Chondrocyte (in vitro differentiated cells): Measurements from ENCODE around the gene KCNF1. TPM values are rescaled to one million over a fixed set of nuclear protein-coding genes. Genes with fewer than 3 reads are reported as not detected.

ENCODE experiments used
- DNase-seq: peaks from one replicate; pipeline ENCODE4 v3.0.0; 2021; ENCODE audit warnings: mixed read lengths, low spot score
- H3K27ac Mint-ChIP-seq: one replicate; pipeline ENCODE4 v1.8.0; 2021; ENCODE audit warnings: mild to moderate bottlenecking, moderate library complexity, mixed read lengths; ENCODE audit not compliant: unreplicated experiment
- H3K27me3 Mint-ChIP-seq: 2 replicates; pipeline ENCODE4 v1.8.0; 2021; ENCODE audit warnings: low read depth, mixed read lengths
- H3K36me3 Mint-ChIP-seq: 2 replicates; pipeline ENCODE4 v1.8.0; 2021; ENCODE audit warnings: low read depth, mixed read lengths
- H3K4me1 Mint-ChIP-seq: 2 replicates; pipeline ENCODE4 v1.8.0; 2021; ENCODE audit warnings: low read depth, mild to moderate bottlenecking, mixed read lengths
- H3K4me3 Mint-ChIP-seq: one replicate; pipeline ENCODE4 v1.8.0; 2021; ENCODE audit warnings: mild to moderate bottlenecking, moderate library complexity, mixed read lengths; ENCODE audit not compliant: unreplicated experiment
- H3K9me3 Mint-ChIP-seq: 2 replicates; pipeline ENCODE4 v1.8.0; 2021; ENCODE audit warnings: low read depth, mixed read lengths
- CTCF ChIP-seq: fragments of 200-600 bp; sonication (generic); IDR thresholded peaks from 2 replicates; pipeline ENCODE4 v1.5.0; 2021; ENCODE audit warnings: antibody characterized with exemption, mild to moderate bottlenecking, moderate library complexity
- total RNA-seq: library from RNA; stranded (reverse); gene quantifications from 3 replicates; pipeline ENCODE4 v1.2.1, GENCODE V29; 2021

KCNF1 gene
- total RNA-seq, 1 donor from 2014 or later: not detected

GRCh38 chr2:10873171-10873570 is 38.6 kb upstream of the KCNF1 start:
- H3K36me3 Mint-ChIP-seq: peaks cover 4% of the 10 kb centered on the region
- no peak for TF ChIP-seq CTCF
- no peak for DNase-seq
- H3K9me3 Mint-ChIP-seq: peaks cover 11% of the 10 kb centered on the region
- H3K4me1 Mint-ChIP-seq: peaks cover 8% of the 10 kb centered on the region
- no peak overlapping the region for H3K27ac Mint-ChIP-seq
- no peak overlapping the region for H3K4me3 Mint-ChIP-seq
- H3K27me3 Mint-ChIP-seq: no peaks in the 10 kb centered on the region

- DNase-seq: no peak
- peaks cover 11% of the 10 kb centered on the region for H3K9me3 Mint-ChIP-seq
- H3K27me3 Mint-ChIP-seq: no peaks in the 10 kb centered on the region
- TF ChIP-seq CTCF: no peak
- no peak overlapping the region for H3K27ac Mint-ChIP-seq
- H3K4me1 Mint-ChIP-seq: peaks cover 4% of the 10 kb centered on the region
- H3K36me3 Mint-ChIP-seq: peaks cover 4% of the 10 kb centered on the region
- no peak overlapping the region for H3K4me3 Mint-ChIP-seq
Observed at GRCh38 chr2:10873790-10874437, 37.8 kb upstream of the KCNF1 start.

- TF ChIP-seq CTCF: no peak
- peaks cover 4% of the 10 kb centered on the region for H3K36me3 Mint-ChIP-seq
- H3K4me3 Mint-ChIP-seq: no peak overlapping the region
- DNase-seq: no peak
- no peak overlapping the region for H3K27ac Mint-ChIP-seq
- no peaks in the 10 kb centered on the region for H3K27me3 Mint-ChIP-seq
- no peaks in the 10 kb centered on the region for H3K4me1 Mint-ChIP-seq
- peaks cover 11% of the 10 kb centered on the region for H3K9me3 Mint-ChIP-seq
Observed at GRCh38 chr2:10875126-10875525, 36.6 kb upstream of the KCNF1 start.

- TF ChIP-seq CTCF: no peak
- Mint-ChIP-seq H3K27ac (no peak overlapping the region), H3K27me3 (no peaks in the 10 kb centered on the region), H3K4me1 (no peaks in the 10 kb centered on the region), H3K36me3 (peaks cover 4% of the 10 kb centered on the region), H3K4me3 (no peak overlapping the region), H3K9me3 (peaks cover 11% of the 10 kb centered on the region)
- DNase-seq: no peak
Observed at GRCh38 chr2:10876394-10876793, 35.3 kb upstream of the KCNF1 start.

GRCh38 chr2:10876963-10877362 is 34.8 kb upstream of the KCNF1 start:
- no peak for DNase-seq
- H3K27ac Mint-ChIP-seq: no peak overlapping the region
- H3K27me3 Mint-ChIP-seq: no peaks in the 10 kb centered on the region
- no peaks in the 10 kb centered on the region for H3K4me1 Mint-ChIP-seq
- H3K9me3 Mint-ChIP-seq: peaks cover 8% of the 10 kb centered on the region
- no peak overlapping the region for H3K4me3 Mint-ChIP-seq
- peaks cover 3% of the 10 kb centered on the region for H3K36me3 Mint-ChIP-seq
- TF ChIP-seq CTCF: no peak
